Activated B cell treated with CpG ODN at 0.5 μM for 24 hours (primary cell): ENCODE measurements around the gene PARS2. TPM values are rescaled to one million over a fixed set of nuclear protein-coding genes. Genes with fewer than 3 reads are reported as not detected.

ENCODE experiments used
- ATAC-seq: fragments of 200-7000 bp; cut with Tn5 transposase; one replicate; pipeline ENCODE4 v1.10.0; 2021; ENCODE audit warnings: low read depth, mild to moderate bottlenecking, moderate library complexity
- CTCF ChIA-PET: fragments of 350-600 bp; sonication (Branson Sonifier 250); formaldehyde crosslinking; loops from one replicate; lab custom pipeline; 2021; ENCODE audit warnings: antibody characterized with exemption; lab: Charles Lee
- POLR2A ChIA-PET: fragments of 350-600 bp; sonication (Branson Sonifier 250); formaldehyde crosslinking; loops from one replicate; lab custom pipeline; 2021; ENCODE audit warnings: antibody characterized with exemption; lab: Charles Lee
- DNase-seq: peaks from one replicate; pipeline ENCODE4 v3.0.0; 2022
- H3K27ac Mint-ChIP-seq: one replicate; pipeline ENCODE4 v1.8.0; 2020; ENCODE audit warnings: mixed read lengths
- H3K27me3 Mint-ChIP-seq: one replicate; pipeline ENCODE4 v1.8.0; 2021; ENCODE audit warnings: mixed read lengths
- H3K36me3 Mint-ChIP-seq: one replicate; pipeline ENCODE4 v1.8.0; 2021; ENCODE audit warnings: low read depth, mixed read lengths
- H3K4me1 Mint-ChIP-seq: one replicate; pipeline ENCODE4 v1.8.0; 2021; ENCODE audit warnings: mixed read lengths
- H3K4me3 Mint-ChIP-seq: one replicate; pipeline ENCODE4 v1.8.0; 2020; ENCODE audit warnings: mild to moderate bottlenecking, mixed read lengths
- H3K9me3 Mint-ChIP-seq: one replicate; pipeline ENCODE4 v1.8.0; 2020; ENCODE audit warnings: mixed read lengths
- intact Hi-C: fragments of 100-400 bp; cut with micrococcal nuclease; formaldehyde crosslinking; loops from one replicate; pipeline ENCODE4 v1.15.1; 2024
- total RNA-seq: library from RNA; stranded (reverse); gene quantifications from 2 replicates; pipeline ENCODE4 v1.2.3, GENCODE V29; 2022
- TF ChIP-seq, protein P1 (sequence below): fragments of 200-600 bp; IDR thresholded peaks from one replicate; pipeline ENCODE4 v1.8.0; 2022; ENCODE audit warnings: antibody characterized with exemption, mild to moderate bottlenecking

PARS2 gene
- total RNA-seq, 1 donor from 2014 or later = 4.3 TPM

DNA sequence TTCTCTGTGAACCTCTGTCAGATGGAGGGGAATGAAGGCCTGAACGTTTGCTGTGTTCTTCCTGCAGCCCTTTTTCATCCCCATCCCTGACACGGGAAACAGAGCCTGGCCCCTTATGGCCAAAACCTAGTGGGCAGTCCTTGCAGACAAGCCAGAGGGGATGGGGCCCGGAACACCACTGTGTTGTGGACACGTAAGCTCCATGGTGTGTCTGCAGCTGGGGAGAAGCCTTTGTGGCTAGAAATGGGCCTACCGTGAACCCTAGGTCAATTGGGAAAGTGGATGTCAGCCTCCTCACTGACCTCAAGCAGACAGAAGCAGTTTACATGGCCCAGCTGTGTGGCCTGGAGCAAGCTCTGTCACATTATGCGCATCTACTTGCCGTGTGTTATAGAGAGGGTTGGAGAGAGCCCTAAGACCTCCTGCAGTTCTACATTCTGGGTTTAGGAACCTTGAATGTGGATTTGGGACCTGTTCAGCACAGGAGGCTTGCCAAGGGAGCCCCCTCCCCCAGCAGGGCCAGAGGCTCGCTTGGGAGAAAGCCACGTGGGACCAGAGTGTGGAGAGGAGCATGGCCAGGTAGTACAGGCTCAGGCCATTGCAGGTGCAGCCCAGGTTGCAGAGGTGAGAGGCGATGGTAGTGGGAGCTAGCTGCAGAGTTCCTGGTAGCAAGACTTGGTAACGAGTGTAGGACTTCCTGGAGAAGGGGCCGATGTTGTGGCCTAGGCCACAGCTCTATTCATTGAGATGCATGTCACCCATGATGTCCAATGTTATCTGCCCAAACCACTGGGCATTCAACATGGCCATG lies 20.7 kb downstream of the PARS2 start:
- CTCF ChIA-PET = no interaction called here
- H3K27me3 Mint-ChIP-seq = no peaks in the 10 kb centered on the region
- TF ChIP-seq, protein P1, sequence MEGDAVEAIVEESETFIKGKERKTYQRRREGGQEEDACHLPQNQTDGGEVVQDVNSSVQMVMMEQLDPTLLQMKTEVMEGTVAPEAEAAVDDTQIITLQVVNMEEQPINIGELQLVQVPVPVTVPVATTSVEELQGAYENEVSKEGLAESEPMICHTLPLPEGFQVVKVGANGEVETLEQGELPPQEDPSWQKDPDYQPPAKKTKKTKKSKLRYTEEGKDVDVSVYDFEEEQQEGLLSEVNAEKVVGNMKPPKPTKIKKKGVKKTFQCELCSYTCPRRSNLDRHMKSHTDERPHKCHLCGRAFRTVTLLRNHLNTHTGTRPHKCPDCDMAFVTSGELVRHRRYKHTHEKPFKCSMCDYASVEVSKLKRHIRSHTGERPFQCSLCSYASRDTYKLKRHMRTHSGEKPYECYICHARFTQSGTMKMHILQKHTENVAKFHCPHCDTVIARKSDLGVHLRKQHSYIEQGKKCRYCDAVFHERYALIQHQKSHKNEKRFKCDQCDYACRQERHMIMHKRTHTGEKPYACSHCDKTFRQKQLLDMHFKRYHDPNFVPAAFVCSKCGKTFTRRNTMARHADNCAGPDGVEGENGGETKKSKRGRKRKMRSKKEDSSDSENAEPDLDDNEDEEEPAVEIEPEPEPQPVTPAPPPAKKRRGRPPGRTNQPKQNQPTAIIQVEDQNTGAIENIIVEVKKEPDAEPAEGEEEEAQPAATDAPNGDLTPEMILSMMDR = no peak

DNA sequence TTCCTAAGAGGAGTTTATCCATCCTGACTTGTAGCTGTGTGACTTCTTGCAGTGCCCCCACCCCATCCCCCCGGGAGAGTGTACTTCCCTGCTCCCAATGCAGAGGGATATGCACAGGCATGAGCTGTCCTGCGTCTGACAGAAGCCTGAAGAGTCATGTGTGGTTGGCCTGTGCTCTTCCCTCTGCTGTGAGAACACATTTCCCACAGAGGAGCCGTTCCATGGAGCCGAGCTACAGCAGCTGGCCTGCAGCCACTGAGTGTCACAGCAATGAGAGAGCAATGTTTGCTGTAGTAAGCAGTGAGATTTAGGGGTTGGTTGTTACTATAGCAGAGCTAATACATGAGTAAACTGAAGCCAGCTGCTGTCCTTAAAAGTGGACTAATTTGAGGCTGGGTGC lies 22.0 kb downstream of the PARS2 start:
- Mint-ChIP-seq H3K36me3 (peaks cover 59% of the 10 kb centered on the region), H3K27ac (no peak overlapping the region), H3K27me3 (no peaks in the 10 kb centered on the region), H3K4me3 (no peak overlapping the region), H3K9me3 (no peaks in the 10 kb centered on the region), H3K4me1 (no peaks in the 10 kb centered on the region)
- CTCF ChIA-PET = no interaction called here
- POLR2A ChIA-PET = no interaction called here
- intact Hi-C loops = no loop called here
- DNase-seq (no peak), ATAC-seq (no peak)
- TF ChIP-seq, protein P1 = no peak

More for the DNA sequence above, 20.7 kb downstream of the PARS2 start:
- H3K4me3 Mint-ChIP-seq = no peak overlapping the region
- DNase-seq (no peak), ATAC-seq (no peak)
- POLR2A ChIA-PET = no interaction called here
- intact Hi-C loops = no loop called here
- peaks cover 46% of the 10 kb centered on the region for H3K36me3 Mint-ChIP-seq
- no peaks in the 10 kb centered on the region for H3K9me3 Mint-ChIP-seq
- no peaks in the 10 kb centered on the region for H3K4me1 Mint-ChIP-seq
- no peak overlapping the region for H3K27ac Mint-ChIP-seq

DNA sequence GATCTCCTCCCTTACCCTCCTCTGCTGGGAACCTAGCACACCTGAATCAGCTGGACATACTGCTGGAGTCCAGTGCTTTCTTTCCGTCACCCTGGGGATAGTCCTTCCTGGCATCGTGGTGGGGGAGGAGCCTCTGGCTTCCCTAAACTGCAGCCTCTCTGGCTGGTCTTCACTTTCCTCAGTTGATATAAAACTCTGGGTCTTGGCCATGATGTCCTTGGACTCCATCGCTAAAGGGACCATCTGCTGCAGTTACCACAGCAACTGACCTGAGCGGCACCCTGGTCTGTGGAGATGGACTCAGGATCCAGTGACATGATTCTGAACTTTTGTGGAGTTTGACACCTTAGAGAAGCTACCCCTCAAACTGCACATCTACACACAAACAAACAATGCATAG lies 22.8 kb downstream of the PARS2 start:
- intact Hi-C loops = no loop called here
- no peaks in the 10 kb centered on the region for H3K27me3 Mint-ChIP-seq
- H3K27ac Mint-ChIP-seq = no peak overlapping the region
- H3K4me1 Mint-ChIP-seq = no peaks in the 10 kb centered on the region
- CTCF ChIA-PET = no interaction called here
- H3K9me3 Mint-ChIP-seq = no peaks in the 10 kb centered on the region
- H3K36me3 Mint-ChIP-seq = peaks cover 66% of the 10 kb centered on the region
- H3K4me3 Mint-ChIP-seq = no peak overlapping the region
- TF ChIP-seq, protein P1 = no peak
- ATAC-seq (no peak), DNase-seq (no peak)
- POLR2A ChIA-PET = no interaction called here

DNA sequence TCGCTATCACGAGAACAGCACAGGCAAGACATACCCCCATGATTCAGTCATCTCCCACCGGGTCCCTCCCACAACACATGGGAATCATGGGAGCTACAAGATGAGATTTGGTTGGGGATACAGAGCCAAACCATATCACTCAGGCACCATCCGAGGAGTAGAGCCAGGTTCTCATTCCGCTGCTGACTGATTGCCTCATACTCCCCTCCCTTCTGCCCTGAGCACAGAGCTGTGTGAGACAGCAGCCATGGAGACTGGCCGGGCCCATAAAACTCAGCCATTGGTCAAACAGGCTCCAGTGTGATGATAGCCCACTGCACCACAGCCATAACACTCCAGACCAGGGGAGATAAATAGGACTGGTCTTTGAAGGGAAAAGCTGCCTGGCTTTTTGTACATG lies 26.1 kb downstream of the PARS2 start:
- POLR2A ChIA-PET = interaction anchor here (0.7 kb wide), 1 partner anchor 20 kb away, joined by 3 read pairs; no protein-coding TSS in a partner anchor
- H3K36me3 Mint-ChIP-seq = peaks cover 82% of the 10 kb centered on the region

DNA sequence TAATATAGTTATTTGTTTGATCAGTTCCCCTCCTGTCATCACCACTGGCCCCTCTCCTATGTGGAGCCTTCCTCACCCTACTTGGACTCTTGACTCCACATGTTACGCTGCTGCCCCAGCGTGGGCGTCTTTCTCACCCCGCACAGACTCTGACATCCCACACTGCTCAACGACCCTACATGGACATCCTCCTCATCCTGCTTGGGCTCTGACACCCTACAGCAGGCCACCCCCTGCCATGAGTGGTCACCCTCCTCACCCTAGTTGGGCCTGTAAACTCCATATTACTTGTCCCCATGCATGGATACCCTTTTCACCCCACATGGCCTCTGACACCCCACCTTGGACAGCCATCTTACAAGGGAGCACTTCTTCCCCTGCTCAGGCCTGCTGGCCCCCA lies 27.6 kb downstream of the PARS2 start:
- intact Hi-C loops = no loop called here
- ATAC-seq (no peak), DNase-seq (no peak)
- ChIA-PET POLR2A (no interaction called here), CTCF (no interaction called here)
- TF ChIP-seq, protein P1 = no peak
- Mint-ChIP-seq H3K4me1 (no peaks in the 10 kb centered on the region), H3K9me3 (no peaks in the 10 kb centered on the region), H3K27me3 (no peaks in the 10 kb centered on the region), H3K27ac (no peak overlapping the region), H3K4me3 (no peak overlapping the region), H3K36me3 (peaks cover 73% of the 10 kb centered on the region)

More for the DNA sequence above, 26.1 kb downstream of the PARS2 start:
- Mint-ChIP-seq H3K9me3 (no peaks in the 10 kb centered on the region), H3K4me1 (no peaks in the 10 kb centered on the region), H3K27ac (no peak overlapping the region), H3K27me3 (no peaks in the 10 kb centered on the region), H3K4me3 (no peak overlapping the region)
- intact Hi-C loops = no loop called here
- no peak for ATAC-seq
- DNase-seq = no peak
- TF ChIP-seq, protein P1 = no peak
- CTCF ChIA-PET = no interaction called here
